Astrocyte (in vitro differentiated cells and primary cell): Measurements from ENCODE around the gene SLC44A2.

Source experiments
- CTCF ChIP-seq: IDR thresholded peaks from 2 replicates; pipeline ENCODE4 v1.5.1; 2011; ENCODE audit warnings: low read depth, mild to moderate bottlenecking, inconsistent platforms, low read length, moderate library complexity; ENCODE audit not compliant: insufficient read depth
- EZH2 ChIP-seq: IDR thresholded peaks from 2 replicates; pipeline ENCODE4 v1.6.1; 2012; ENCODE audit warnings: mild to moderate bottlenecking, low read length, inconsistent platforms; ENCODE audit not compliant: insufficient read depth

GRCh38 chr19:10691883-10692282, 66.5 kb downstream of the SLC44A2 start:
- TF ChIP-seq CTCF (no peak), EZH2 (no peak)
